CD4-positive, alpha-beta T cell (primary cell): Measurements from ENCODE around the gene MAP4K2. TPM values are rescaled to one million over a fixed set of nuclear protein-coding genes. Genes with fewer than 3 reads are reported as not detected.

Experiments
- ATAC-seq: fragments of 200-7000 bp; cut with Tn5 transposase; one replicate; pipeline ENCODE4 v1.10.0; 2022; ENCODE audit warnings: mild to moderate bottlenecking; ENCODE audit not compliant: poor library complexity
- CTCF ChIA-PET: fragments of 350-600 bp; sonication (Branson Sonifier 250); formaldehyde crosslinking; loops from one replicate; lab custom pipeline; 2021; ENCODE audit warnings: antibody characterized with exemption, inconsistent platforms; lab: Charles Lee
- POLR2A ChIA-PET: fragments of 350-600 bp; sonication (Branson Sonifier 250); formaldehyde crosslinking; loops from one replicate; lab custom pipeline; 2021; ENCODE audit warnings: antibody characterized with exemption, inconsistent platforms; lab: Charles Lee
- DNase-seq, 14 experiments: peaks; one replicate each; pipeline ENCODE4 v3.0.0-alpha.2; 2013 to 2020; ENCODE audit warnings: mixed read lengths in 2 of 14
- H3K27ac ChIP-seq, 2 donors: one replicate each; pipeline versions ENCODE4 v1.5.1 to v1.7.0; 2013; ENCODE audit warnings: low read length in 2 of 2, low read depth in 1 of 2, mild to moderate bottlenecking in 1 of 2
- H3K27me3 ChIP-seq, 2 experiments: 1 replicate in 1 of 2; 2 replicates in 1 of 2; pipeline versions ENCODE4 v1.6.1 to v1.7.0; 2013; ENCODE audit warnings: low read length in 2 of 2, control low read depth in 1 of 2, mild to moderate bottlenecking in 1 of 2, moderate library complexity in 1 of 2; ENCODE audit not compliant: insufficient read depth in 2 of 2, control insufficient read depth in 1 of 2
- H3K36me3 ChIP-seq: one replicate; pipeline ENCODE4 v1.6.1; 2013; ENCODE audit warnings: low read length, control low read depth; ENCODE audit not compliant: insufficient read depth
- H3K4me1 ChIP-seq: one replicate; pipeline ENCODE4 v1.6.1; 2013; ENCODE audit warnings: low read length, control low read depth; ENCODE audit not compliant: insufficient read depth
- H3K4me3 ChIP-seq: one replicate; pipeline ENCODE4 v1.5.1; 2013; ENCODE audit warnings: mild to moderate bottlenecking, low read length, moderate library complexity
- H3K9me3 ChIP-seq, 2 experiments: 1 replicate in 1 of 2; 2 replicates in 1 of 2; pipeline versions ENCODE4 v1.6.1 to v1.7.0; 2013; ENCODE audit warnings: low read length in 2 of 2, mild to moderate bottlenecking in 2 of 2, control low read depth in 1 of 2, moderate library complexity in 1 of 2; ENCODE audit not compliant: control insufficient read depth in 1 of 2, insufficient read depth in 1 of 2
- H3K27ac Mint-ChIP-seq: one replicate; pipeline ENCODE4 v1.8.0; 2020; ENCODE audit warnings: mixed read lengths
- H3K27me3 Mint-ChIP-seq: one replicate; pipeline ENCODE4 v1.8.0; 2021; ENCODE audit warnings: mixed read lengths
- H3K36me3 Mint-ChIP-seq: one replicate; pipeline ENCODE4 v1.8.0; 2021; ENCODE audit warnings: low read depth, mixed read lengths
- H3K4me1 Mint-ChIP-seq: one replicate; pipeline ENCODE4 v1.8.0; 2021; ENCODE audit warnings: low read depth, mixed read lengths
- H3K4me3 Mint-ChIP-seq: one replicate; pipeline ENCODE4 v1.8.0; 2020; ENCODE audit warnings: mild to moderate bottlenecking, mixed read lengths
- H3K9me3 Mint-ChIP-seq: one replicate; pipeline ENCODE4 v1.8.0; 2020; ENCODE audit warnings: mixed read lengths
- CTCF ChIP-seq: fragments of 200-600 bp; IDR thresholded peaks from one replicate; pipeline ENCODE4 v1.8.0; 2022; ENCODE audit warnings: antibody characterized with exemption, mild to moderate bottlenecking
- intact Hi-C, 2 experiments: fragments of 100-400 bp; cut with DNase I in 1 of 2; cut with micrococcal nuclease in 1 of 2; formaldehyde crosslinking; loops; one replicate each; pipeline versions ENCODE4 v1.15.1 to v1.9.0; 2023 to 2025; cut with DNase I, micrococcal nuclease
- total RNA-seq, 174 experiments: library from RNA in 2 of 174; stranded (reverse) in 2 of 174; gene quantifications; one replicate each; pipeline ENCODE4 v1.2.3 and lab custom pipeline; 2021 to 2026

Gene MAP4K2
- total RNA-seq, 2 experiments from 2014 or later, result 71.9 to 74.1 TPM

- Mint-ChIP-seq H3K4me3 (peak overlapping the region; percentile 86), H3K36me3 (peaks cover 95% of the 10 kb centered on the region), H3K9me3 (no peaks in the 10 kb centered on the region), H3K27me3 (no peaks in the 10 kb centered on the region), H3K4me1 (peaks cover 87% of the 10 kb centered on the region), H3K27ac (peak overlapping the region; percentile 85)
- TF ChIP-seq CTCF, result peak; percentile 22
- no peak for ATAC-seq
- CTCF ChIA-PET, result interaction anchor here (1.7 kb wide), 1 partner anchor 22 kb away, joined by 5 read pairs; the partner anchor contains the start of gene RASGRP2
- intact Hi-C loops, result no loop called here
- no peak overlapping the region for H3K4me3 ChIP-seq
- peaks cover 89% of the 10 kb centered on the region for H3K36me3 ChIP-seq
- peaks cover 100% of the 10 kb centered on the region for H3K4me1 ChIP-seq
- POLR2A ChIA-PET, result interaction anchor here (2.3 to 15.0 kb wide), 3 partner anchors 10 to 94 kb away, joined by 8 to 634 read pairs (median 363); partner anchors contain the start of genes RASGRP2 and SF1
- no peaks in the 10 kb centered on the region for H3K9me3 ChIP-seq
- DNase-seq, result peak in 1 of 14 experiments; percentile 51
- no peaks in the 10 kb centered on the region for H3K27me3 ChIP-seq
- H3K27ac ChIP-seq, result peak overlapping the region in 1 of 2 donors; percentile 54
These were observed 37.6 kb downstream of the MAP4K2 start for GRCh38 chr11:64765291-64765850.

DNA sequence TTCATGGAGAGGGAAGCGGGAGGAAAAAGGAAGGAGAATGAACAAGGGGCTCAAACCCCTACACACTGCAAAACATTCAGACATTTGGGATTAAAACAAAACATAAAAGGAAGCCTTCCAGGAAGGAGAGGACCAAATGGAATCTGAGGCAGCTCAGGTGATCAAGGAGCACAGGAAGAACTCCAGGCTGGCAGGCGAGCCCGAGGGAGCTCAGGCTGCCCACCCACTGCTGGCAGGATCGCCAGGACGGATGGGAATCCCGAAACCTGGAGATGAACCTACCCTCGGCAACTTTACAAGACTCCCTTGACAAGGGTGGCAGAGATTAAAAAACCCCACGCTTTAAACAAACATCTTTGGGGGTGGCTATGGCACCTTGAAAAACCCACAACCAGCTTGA lies 38.3 kb downstream of the MAP4K2 start:
- Histone ChIP-seq H3K4me1 (peaks cover 100% of the 10 kb centered on the region), H3K9me3 (no peaks in the 10 kb centered on the region), H3K27ac (peak overlapping the region in 1 of 2 donors; percentile 54), H3K27me3 (no peaks in the 10 kb centered on the region), H3K4me3 (peak overlapping the region; percentile 24), H3K36me3 (peaks cover 83% of the 10 kb centered on the region)
- H3K9me3 Mint-ChIP-seq, result no peaks in the 10 kb centered on the region
- peak overlapping the region; percentile 85 for H3K27ac Mint-ChIP-seq
- peaks cover 89% of the 10 kb centered on the region for H3K36me3 Mint-ChIP-seq
- peak overlapping the region; percentile 86 for H3K4me3 Mint-ChIP-seq
- peaks cover 90% of the 10 kb centered on the region for H3K4me1 Mint-ChIP-seq
- DNase-seq (no peak), ATAC-seq (no peak)
- POLR2A ChIA-PET, result interaction anchor here (1.3 to 15.0 kb wide), 7 partner anchors 10 to 357 kb away, joined by 3 to 634 read pairs (median 8); partner anchors contain the start of genes EHD1, FAU, MAP4K2 and MRPL49
- CTCF ChIA-PET, result interaction anchor here (1.7 to 5.9 kb wide), 2 partner anchors 21 to 22 kb away, joined by 5 to 45 read pairs; partner anchors contain the start of gene RASGRP2
- TF ChIP-seq CTCF, result no peak
- intact Hi-C loops, result loop anchor here (1.0 kb wide), 2 partner anchors 18 to 21 kb away; no protein-coding TSS in a partner anchor
- H3K27me3 Mint-ChIP-seq, result no peaks in the 10 kb centered on the region

DNA sequence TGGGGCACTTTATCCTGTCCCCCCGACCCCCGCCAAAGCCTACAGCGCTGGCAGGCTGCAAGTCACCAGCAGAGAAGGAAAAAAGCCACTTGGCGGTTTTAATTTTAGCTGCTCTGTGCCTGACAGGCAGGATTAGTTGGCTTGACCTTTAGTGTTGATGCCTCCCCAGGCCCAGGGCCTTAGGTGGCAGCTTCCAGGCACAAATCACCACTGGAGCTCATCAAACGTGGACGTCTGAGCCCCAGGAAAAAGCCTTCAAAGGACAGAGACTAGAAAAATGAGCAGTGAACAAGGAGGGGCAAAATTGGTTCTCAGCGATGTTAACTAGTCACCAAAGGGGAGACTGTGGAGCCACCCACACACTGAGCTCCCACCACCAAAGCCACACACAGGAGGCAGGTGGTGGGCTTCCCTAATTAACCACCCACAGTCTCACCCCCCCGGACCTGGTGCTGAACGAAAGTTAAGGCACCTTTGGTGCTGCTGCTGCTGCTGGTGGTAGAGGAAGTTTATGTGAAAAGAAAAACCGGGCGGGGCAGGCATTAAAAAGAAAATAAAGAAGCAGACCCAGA lies 38.9 kb downstream of the MAP4K2 start:
- no peak for TF ChIP-seq CTCF
- H3K27me3 ChIP-seq, result no peaks in the 10 kb centered on the region
- H3K36me3 Mint-ChIP-seq, result peaks cover 83% of the 10 kb centered on the region
- ChIA-PET CTCF (interaction anchor here (5.9 kb wide), 1 partner anchor 20 kb away, joined by 45 read pairs; the partner anchor contains the start of gene RASGRP2), POLR2A (interaction anchor here (0.7 to 15.0 kb wide), 12 partner anchors 11 to 358 kb away, joined by 3 to 634 read pairs (median 4); partner anchors contain the start of genes EHD1, FAU, MAP4K2 and MRPL49)
- peak overlapping the region; percentile 24 for H3K4me3 ChIP-seq
- H3K4me3 Mint-ChIP-seq, result peak overlapping the region; percentile 86
- H3K4me1 Mint-ChIP-seq, result peaks cover 90% of the 10 kb centered on the region
- ATAC-seq, result peak; percentile 45
- intact Hi-C loops, result loop anchor here (1.0 kb wide), 2 partner anchors 18 to 21 kb away; no protein-coding TSS in a partner anchor
- H3K27ac ChIP-seq, result peak overlapping the region; percentile 46 to 73
- no peaks in the 10 kb centered on the region for H3K27me3 Mint-ChIP-seq
- H3K9me3 Mint-ChIP-seq, result no peaks in the 10 kb centered on the region
- H3K9me3 ChIP-seq, result no peaks in the 10 kb centered on the region
- peak overlapping the region; percentile 85 for H3K27ac Mint-ChIP-seq
- H3K4me1 ChIP-seq, result peaks cover 100% of the 10 kb centered on the region
- peak in 12 of 14 experiments; percentile 41 to 86 (median 64) for DNase-seq
- H3K36me3 ChIP-seq, result peaks cover 77% of the 10 kb centered on the region
